Neuronal stem cell (in vitro differentiated cells): Measurements from ENCODE around the gene HS3ST5.

Experiments
- DNase-seq: peaks from one replicate; pipeline ENCODE4 v3.0.0-alpha.2; 2013; ENCODE audit warnings: low spot score
- H2AFZ ChIP-seq: one replicate; pipeline ENCODE4 v1.6.1; 2013; ENCODE audit warnings: mild to moderate bottlenecking, low read length, inconsistent platforms
- H2AK5ac ChIP-seq: 2 replicates; pipeline ENCODE4 v1.6.1; 2013; ENCODE audit warnings: low read depth, mild to moderate bottlenecking, inconsistent platforms, low read length, moderate library complexity, mixed read lengths
- H2BK120ac ChIP-seq: 2 replicates; pipeline ENCODE4 v1.6.1; 2013; ENCODE audit warnings: low read depth, mild to moderate bottlenecking, inconsistent platforms, low read length, moderate library complexity, mixed read lengths
- H2BK12ac ChIP-seq: one replicate; pipeline ENCODE4 v1.6.1; 2013; ENCODE audit warnings: low read length, inconsistent platforms
- H2BK15ac ChIP-seq: 2 replicates; pipeline ENCODE4 v1.6.1; 2013; ENCODE audit warnings: mild to moderate bottlenecking, low read length, inconsistent platforms, mixed read lengths
- H2BK5ac ChIP-seq: one replicate; pipeline ENCODE4 v1.6.1; 2013; ENCODE audit warnings: inconsistent platforms, mild to moderate bottlenecking, low read length, moderate library complexity
- H3K14ac ChIP-seq: one replicate; pipeline ENCODE4 v1.6.1; 2013; ENCODE audit warnings: low read length, inconsistent platforms
- H3K18ac ChIP-seq: 2 replicates; pipeline ENCODE4 v1.6.1; 2013; ENCODE audit warnings: low read length, inconsistent platforms
- H3K23ac ChIP-seq: 2 replicates; pipeline ENCODE4 v1.6.1; 2013; ENCODE audit warnings: low read depth, mild to moderate bottlenecking, mixed read lengths, low read length, inconsistent platforms; ENCODE audit not compliant: poor library complexity
- H3K27ac ChIP-seq: replicated peaks from 3 replicates; pipeline ENCODE4 v1.5.1; 2013; ENCODE audit warnings: low read length, inconsistent platforms
- H3K27me3 ChIP-seq, 3 experiments: 2 replicates each; pipeline ENCODE4 v1.6.1; 2013; ENCODE audit warnings: low read length in 3 of 3, mild to moderate bottlenecking in 2 of 3, inconsistent platforms in 1 of 3, low read depth in 1 of 3, mixed read lengths in 1 of 3, moderate library complexity in 1 of 3; ENCODE audit not compliant: control insufficient read depth in 3 of 3, insufficient read depth in 3 of 3
- H3K36me3 ChIP-seq, 2 donors: replicated peaks in 1 of 2; 2 replicates each; pipeline ENCODE4 v1.6.1; 2013; ENCODE audit warnings: low read length in 2 of 2; ENCODE audit not compliant: control insufficient read depth in 2 of 2, insufficient read depth in 2 of 2
- H3K4ac ChIP-seq: 2 replicates; pipeline ENCODE4 v1.6.1; 2013; ENCODE audit warnings: inconsistent platforms, mild to moderate bottlenecking, low read length, moderate library complexity
- H3K4me1 ChIP-seq, 2 donors: 1 replicate in 1 of 2; 2 replicates in 1 of 2; pipeline ENCODE4 v1.6.1; 2013; ENCODE audit warnings: low read length in 2 of 2, low read depth in 1 of 2; ENCODE audit not compliant: control insufficient read depth in 2 of 2, insufficient read depth in 1 of 2
- H3K4me2 ChIP-seq: one replicate; pipeline ENCODE4 v1.6.1; 2013; ENCODE audit warnings: mild to moderate bottlenecking, low read length, inconsistent platforms; ENCODE audit not compliant: insufficient read depth, poor library complexity, severe bottlenecking
- H3K4me3 ChIP-seq, 2 donors: 2 replicates each; pipeline ENCODE4 v1.5.1; 2013; ENCODE audit warnings: low read length in 2 of 2, mild to moderate bottlenecking in 2 of 2, inconsistent platforms in 1 of 2, moderate library complexity in 1 of 2
- H3K79me1 ChIP-seq: one replicate; pipeline ENCODE4 v1.6.1; 2013; ENCODE audit warnings: low read depth, mild to moderate bottlenecking, inconsistent platforms, low read length, moderate library complexity
- H3K9ac ChIP-seq: one replicate; pipeline ENCODE4 v1.6.1; 2013; ENCODE audit warnings: mild to moderate bottlenecking, low read depth, low read length, inconsistent platforms; ENCODE audit not compliant: poor library complexity
- H3K9me3 ChIP-seq, 2 donors: replicated peaks in 1 of 2; 2 replicates each; pipeline versions ENCODE3 to v1.6.1; 2013; ENCODE audit warnings: low read length in 2 of 2, mild to moderate bottlenecking in 2 of 2, inconsistent platforms in 1 of 2, low read depth in 1 of 2, mixed read lengths in 1 of 2, moderate library complexity in 1 of 2; ENCODE audit not compliant: control insufficient read depth in 2 of 2, insufficient read depth in 1 of 2
- H4K8ac ChIP-seq: one replicate; pipeline ENCODE4 v1.6.1; 2013; ENCODE audit warnings: low read depth, mild to moderate bottlenecking, inconsistent platforms, low read length, moderate library complexity
- H4K91ac ChIP-seq: one replicate; pipeline ENCODE4 v1.6.1; 2013; ENCODE audit warnings: low read length, low read depth, mild to moderate bottlenecking, inconsistent platforms; ENCODE audit not compliant: poor library complexity
- WGBS, 2 donors: extraction: QIAGEN DNeasy Blood & Tissue Kit; methylation state at CpG; one replicate each; pipeline ENCODE4 v1.1.7; 2013; ENCODE audit warnings: missing lambda C conversion rate in 2 of 2, mixed read lengths in 1 of 2; ENCODE audit not compliant: insufficient read length in 2 of 2, insufficient replicate concordance in 1 of 2; ENCODE audit errors: extremely low coverage in 2 of 2; 5-methylcytosine and 5-hydroxymethylcytosine counted together

The HS3ST5 gene

DNA sequence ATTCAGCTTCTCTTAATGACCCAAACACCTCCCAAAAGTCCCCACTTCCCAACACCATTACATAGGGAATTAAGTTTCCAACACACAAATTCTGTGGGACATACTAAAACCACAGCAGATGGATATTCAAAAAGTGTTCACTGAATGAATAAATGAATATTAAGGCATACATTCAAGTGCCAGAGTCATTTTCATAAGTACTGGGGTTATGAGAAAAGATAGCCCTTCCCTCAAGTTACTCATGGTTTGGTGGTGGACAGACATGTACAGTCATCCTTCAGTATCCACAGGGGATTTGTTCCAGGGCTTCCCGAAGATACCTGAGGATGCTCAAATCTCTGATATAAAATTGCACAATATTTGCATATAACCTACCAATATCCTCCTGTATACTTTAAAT is 50.4 kb downstream of the HS3ST5 start:
- Histone ChIP-seq H3K27me3 (no peaks in the 10 kb centered on the region), H2AK5ac (no peak overlapping the region), H3K14ac (no peak overlapping the region), H3K23ac (no peak overlapping the region), H2BK15ac (no peak overlapping the region), H2BK120ac (no peak overlapping the region), H3K36me3 (no peaks in the 10 kb centered on the region), H3K4ac (no peak overlapping the region), H4K91ac (no peak overlapping the region), H2BK5ac (no peak overlapping the region), H3K27ac (no peak overlapping the region), H2AFZ (no peak overlapping the region), H3K4me1 (no peaks in the 10 kb centered on the region), H3K9me3 (no peaks in the 10 kb centered on the region), H3K4me3 (no peak overlapping the region), H3K9ac (no peak overlapping the region), H4K8ac (no peak overlapping the region), H2BK12ac (no peak overlapping the region), H3K18ac (no peak overlapping the region), H3K4me2 (no peak overlapping the region), H3K79me1 (no peaks in the 10 kb centered on the region)
- no peak for DNase-seq
- no CpG with 5 or more reads among the region's 1 CpG for WGBS, 2 donors

- Histone ChIP-seq H4K91ac (no peak overlapping the region), H2BK15ac (no peak overlapping the region), H3K4me2 (no peak overlapping the region), H2BK5ac (no peak overlapping the region), H3K27me3 (no peaks in the 10 kb centered on the region), H3K18ac (no peak overlapping the region), H3K27ac (no peak overlapping the region), H3K36me3 (no peaks in the 10 kb centered on the region), H2AK5ac (no peak overlapping the region), H3K23ac (no peak overlapping the region), H4K8ac (no peak overlapping the region), H3K14ac (no peak overlapping the region), H3K79me1 (no peaks in the 10 kb centered on the region), H3K9me3 (no peaks in the 10 kb centered on the region), H3K4ac (no peak overlapping the region), H2BK12ac (no peak overlapping the region), H3K4me1 (no peaks in the 10 kb centered on the region), H3K9ac (no peak overlapping the region), H2AFZ (no peak overlapping the region), H2BK120ac (no peak overlapping the region), H3K4me3 (no peak overlapping the region)
- no CpG with 5 or more reads among the region's 2 CpGs for WGBS, 2 donors
- no peak for DNase-seq
These were observed 51.4 kb downstream of the HS3ST5 start for GRCh38 chr6:114291428-114291827.

DNA sequence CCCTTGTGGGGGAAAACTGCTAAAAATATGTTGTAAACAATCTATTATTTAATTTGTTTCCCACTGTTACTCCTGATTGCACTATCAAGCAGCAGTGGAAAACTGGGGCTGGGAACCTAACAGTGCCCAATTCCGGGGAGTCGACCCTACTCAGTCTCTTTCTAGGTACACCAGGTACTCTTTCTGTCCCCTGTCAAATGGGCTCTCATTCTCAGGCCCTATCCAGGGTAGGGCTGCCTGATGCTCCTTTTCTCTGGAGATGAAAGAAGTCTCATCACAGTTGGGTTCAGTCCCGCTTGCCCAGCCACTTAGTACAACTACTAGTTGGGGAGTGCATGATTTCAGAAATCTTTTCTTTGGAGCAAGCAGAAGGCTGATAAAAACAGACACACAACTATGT is 52.0 kb downstream of the HS3ST5 start:
- no peak overlapping the region for H2AK5ac ChIP-seq
- no peak overlapping the region for H4K91ac ChIP-seq

GRCh38 chr6:114288701-114289495 is 53.9 kb downstream of the HS3ST5 start:
- H3K27ac ChIP-seq = no peak overlapping the region
- no peak overlapping the region for H4K91ac ChIP-seq
- H2AK5ac ChIP-seq = no peak overlapping the region
- no peak overlapping the region for H4K8ac ChIP-seq
- H3K4ac ChIP-seq = no peak overlapping the region
- no peak overlapping the region for H3K14ac ChIP-seq
- H3K4me2 ChIP-seq = no peak overlapping the region
- H3K18ac ChIP-seq = no peak overlapping the region
- H2BK5ac ChIP-seq = no peak overlapping the region
- no peak overlapping the region for H2BK12ac ChIP-seq
- H2BK120ac ChIP-seq = no peak overlapping the region
- H2BK15ac ChIP-seq = no peak overlapping the region
- no peak overlapping the region for H3K4me3 ChIP-seq
- no peaks in the 10 kb centered on the region for H3K4me1 ChIP-seq
- WGBS, 2 donors = no CpG with 5 or more reads among the region's 3 CpGs
- no peak overlapping the region for H3K23ac ChIP-seq
- H3K36me3 ChIP-seq = no peaks in the 10 kb centered on the region
- no peak for DNase-seq
- H3K79me1 ChIP-seq = no peaks in the 10 kb centered on the region
- H3K27me3 ChIP-seq = no peaks in the 10 kb centered on the region
- H3K9me3 ChIP-seq = no peaks in the 10 kb centered on the region
- no peak overlapping the region for H2AFZ ChIP-seq
- H3K9ac ChIP-seq = no peak overlapping the region

More for the DNA sequence above, 52.0 kb downstream of the HS3ST5 start:
- no peaks in the 10 kb centered on the region for H3K9me3 ChIP-seq
- no peak overlapping the region for H2AFZ ChIP-seq
- H2BK12ac ChIP-seq = no peak overlapping the region
- H4K8ac ChIP-seq = no peak overlapping the region
- no peaks in the 10 kb centered on the region for H3K79me1 ChIP-seq
- no peak overlapping the region for H2BK15ac ChIP-seq
- H3K4ac ChIP-seq = no peak overlapping the region
- H3K23ac ChIP-seq = no peak overlapping the region
- H3K27ac ChIP-seq = no peak overlapping the region
- H3K27me3 ChIP-seq = no peaks in the 10 kb centered on the region
- H3K4me3 ChIP-seq = no peak overlapping the region
- no peak overlapping the region for H3K14ac ChIP-seq
- no peak overlapping the region for H2BK5ac ChIP-seq
- H3K4me2 ChIP-seq = no peak overlapping the region
- H3K36me3 ChIP-seq = no peaks in the 10 kb centered on the region
- no CpG with 5 or more reads among the region's 3 CpGs for WGBS, 2 donors
- no peak overlapping the region for H3K18ac ChIP-seq
- H3K9ac ChIP-seq = no peak overlapping the region
- DNase-seq = no peak
- H2BK120ac ChIP-seq = no peak overlapping the region
- no peaks in the 10 kb centered on the region for H3K4me1 ChIP-seq
